ENCODE measurements around the gene COX18.

DNA sequence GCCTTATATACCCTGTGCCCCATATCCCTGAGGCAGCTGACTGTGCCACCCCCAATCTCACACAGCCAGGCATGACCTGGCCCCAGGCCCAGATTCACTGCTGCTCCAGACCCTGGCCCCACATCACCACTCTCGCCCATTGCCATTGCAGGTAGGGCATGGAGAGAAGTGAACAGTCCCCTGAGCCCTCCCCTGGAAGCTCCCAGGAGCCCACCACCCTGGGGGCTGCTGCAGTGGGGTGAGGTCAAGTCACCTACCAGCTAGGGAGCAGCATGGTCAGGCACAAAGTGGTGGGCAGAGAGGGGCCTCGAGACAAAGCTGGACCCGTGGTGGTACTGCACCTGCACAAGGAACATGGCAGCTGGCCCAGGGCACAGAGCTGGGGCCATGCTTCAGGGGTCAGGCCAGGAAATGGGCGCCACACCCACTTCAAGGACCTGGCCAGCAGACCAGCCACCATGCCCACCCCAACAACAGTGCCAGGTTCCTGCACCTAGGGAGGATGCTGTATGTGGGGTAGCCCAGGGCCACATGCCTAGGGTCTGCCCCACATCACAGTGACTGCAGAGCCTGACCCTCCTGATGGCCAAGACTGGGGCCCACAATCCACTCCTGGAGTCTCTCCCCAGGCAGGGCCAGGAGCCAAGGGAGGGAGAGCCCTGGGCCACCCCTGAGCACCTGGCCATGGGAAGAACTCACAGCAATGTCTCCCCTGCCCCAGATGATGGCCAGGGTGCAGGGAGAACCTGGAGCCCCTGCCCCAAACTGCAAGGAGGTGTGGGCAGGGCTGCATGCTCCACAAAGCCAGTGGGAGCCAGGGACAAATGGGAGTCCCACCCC lies 58.5 kb downstream of the COX18 start:
- TF ChIP-seq, protein P1, sequence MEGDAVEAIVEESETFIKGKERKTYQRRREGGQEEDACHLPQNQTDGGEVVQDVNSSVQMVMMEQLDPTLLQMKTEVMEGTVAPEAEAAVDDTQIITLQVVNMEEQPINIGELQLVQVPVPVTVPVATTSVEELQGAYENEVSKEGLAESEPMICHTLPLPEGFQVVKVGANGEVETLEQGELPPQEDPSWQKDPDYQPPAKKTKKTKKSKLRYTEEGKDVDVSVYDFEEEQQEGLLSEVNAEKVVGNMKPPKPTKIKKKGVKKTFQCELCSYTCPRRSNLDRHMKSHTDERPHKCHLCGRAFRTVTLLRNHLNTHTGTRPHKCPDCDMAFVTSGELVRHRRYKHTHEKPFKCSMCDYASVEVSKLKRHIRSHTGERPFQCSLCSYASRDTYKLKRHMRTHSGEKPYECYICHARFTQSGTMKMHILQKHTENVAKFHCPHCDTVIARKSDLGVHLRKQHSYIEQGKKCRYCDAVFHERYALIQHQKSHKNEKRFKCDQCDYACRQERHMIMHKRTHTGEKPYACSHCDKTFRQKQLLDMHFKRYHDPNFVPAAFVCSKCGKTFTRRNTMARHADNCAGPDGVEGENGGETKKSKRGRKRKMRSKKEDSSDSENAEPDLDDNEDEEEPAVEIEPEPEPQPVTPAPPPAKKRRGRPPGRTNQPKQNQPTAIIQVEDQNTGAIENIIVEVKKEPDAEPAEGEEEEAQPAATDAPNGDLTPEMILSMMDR (IDR thresholded peaks at IDR 0.05), result no peak
- no peak for TF ChIP-seq POLR2A (IDR thresholded peaks at IDR 0.05)
